ENCODE data around the gene TVP23A. TPM values are rescaled to one million over a fixed set of nuclear protein-coding genes. Genes with fewer than 3 reads are reported as not detected.

Gene TVP23A
- total and polyA plus RNA-seq, 8 donors: 0.05 to 0.34 (median 0.16) TPM; not detected in 3

DNA sequence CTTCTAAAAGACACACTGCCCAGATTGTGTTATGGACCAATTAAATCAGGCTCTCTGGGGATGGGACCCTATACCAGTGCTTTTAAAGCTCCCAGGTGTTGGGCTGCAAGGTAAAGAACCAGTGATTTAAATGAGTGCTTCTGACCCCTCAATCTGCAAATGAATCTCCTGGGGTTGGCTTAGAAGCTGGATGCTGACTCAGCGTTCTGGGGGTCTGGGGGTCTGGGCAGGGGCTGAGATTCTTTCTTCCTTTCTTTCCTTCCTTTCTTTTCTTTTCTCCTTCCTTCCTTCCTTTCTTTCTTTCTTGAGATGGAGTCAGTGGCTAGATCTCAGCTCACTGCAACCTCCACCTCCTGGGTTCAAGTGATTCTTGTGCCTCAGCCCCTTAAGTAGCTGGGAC, 2.0 kb upstream of the TVP23A start:
- Histone ChIP-seq H3K27ac (no peak overlapping the region), H3K27me3 (no peaks in the 10 kb centered on the region), H3K4me3 (no peak overlapping the region), H3K36me3 (no peaks in the 10 kb centered on the region), H3K9me3 (no peaks in the 10 kb centered on the region), H3K4me1 (peaks cover 8 to 22% (median 19%) of the 10 kb centered on the region in 3 donors)
- WGBS, 2 donors: 23 to 50% methylated on average over 1 of the region's 1 CpG
- intact Hi-C loops (cut with DNase I): no loop called here
- DNase-seq (no peak), FAIRE-seq (no peak), ATAC-seq (no peak)
- TF ChIP-seq, protein P1, sequence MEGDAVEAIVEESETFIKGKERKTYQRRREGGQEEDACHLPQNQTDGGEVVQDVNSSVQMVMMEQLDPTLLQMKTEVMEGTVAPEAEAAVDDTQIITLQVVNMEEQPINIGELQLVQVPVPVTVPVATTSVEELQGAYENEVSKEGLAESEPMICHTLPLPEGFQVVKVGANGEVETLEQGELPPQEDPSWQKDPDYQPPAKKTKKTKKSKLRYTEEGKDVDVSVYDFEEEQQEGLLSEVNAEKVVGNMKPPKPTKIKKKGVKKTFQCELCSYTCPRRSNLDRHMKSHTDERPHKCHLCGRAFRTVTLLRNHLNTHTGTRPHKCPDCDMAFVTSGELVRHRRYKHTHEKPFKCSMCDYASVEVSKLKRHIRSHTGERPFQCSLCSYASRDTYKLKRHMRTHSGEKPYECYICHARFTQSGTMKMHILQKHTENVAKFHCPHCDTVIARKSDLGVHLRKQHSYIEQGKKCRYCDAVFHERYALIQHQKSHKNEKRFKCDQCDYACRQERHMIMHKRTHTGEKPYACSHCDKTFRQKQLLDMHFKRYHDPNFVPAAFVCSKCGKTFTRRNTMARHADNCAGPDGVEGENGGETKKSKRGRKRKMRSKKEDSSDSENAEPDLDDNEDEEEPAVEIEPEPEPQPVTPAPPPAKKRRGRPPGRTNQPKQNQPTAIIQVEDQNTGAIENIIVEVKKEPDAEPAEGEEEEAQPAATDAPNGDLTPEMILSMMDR (IDR thresholded peaks at IDR 0.05): no peak

- Histone ChIP-seq H3K9me3 (no peaks in the 10 kb centered on the region), H3K36me3 (no peaks in the 10 kb centered on the region), H3K4me3 (no peak overlapping the region), H3K27me3 (no peaks in the 10 kb centered on the region), H3K27ac (no peak overlapping the region), H3K4me1 (no peaks in the 10 kb centered on the region)
- whole genome bisulfite sequencing, 2 donors: 100% methylated on average over 1 of the region's 1 CpG
- DNase-seq: no peak
- TF ChIP-seq, protein P1 (IDR thresholded peaks at IDR 0.05): no peak
- ATAC-seq: no peak
- FAIRE-seq: no peak
- intact Hi-C loops (cut with DNase I): no loop called here
Observed at GRCh38 chr16:10817514-10817913, 1.1 kb downstream of the TVP23A start.

DNA sequence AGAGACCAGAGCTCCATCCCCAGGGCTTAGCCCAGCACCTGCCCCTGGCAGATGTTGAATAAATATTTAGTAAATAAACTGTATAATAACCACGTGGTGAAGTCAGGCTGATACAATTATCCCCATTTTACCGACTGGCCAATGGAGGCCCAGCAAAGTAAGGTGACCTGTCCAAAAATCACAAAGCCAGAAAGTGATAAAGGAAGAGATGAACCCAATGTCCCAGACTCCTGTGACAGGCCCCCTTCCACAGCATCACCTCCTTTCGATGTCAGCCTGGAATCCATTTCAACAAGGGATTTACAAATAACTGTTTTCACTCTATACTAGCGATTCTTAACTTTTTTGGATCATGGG, 5.5 kb downstream of the TVP23A start:
- no peaks in the 10 kb centered on the region for H3K27me3 ChIP-seq
- TF ChIP-seq, protein P1 (IDR thresholded peaks at IDR 0.05): no peak
- H3K4me3 ChIP-seq: no peak overlapping the region
- no peaks in the 10 kb centered on the region for H3K36me3 ChIP-seq
- no peak for FAIRE-seq
- DNase-seq: no peak
- no peaks in the 10 kb centered on the region for H3K4me1 ChIP-seq
- 70 to 73% methylated on average over 4 of the region's 4 CpGs for WGBS, 2 donors
- ATAC-seq: no peak
- no peak overlapping the region for H3K27ac ChIP-seq
- intact Hi-C loops (cut with DNase I): no loop called here
- no peaks in the 10 kb centered on the region for H3K9me3 ChIP-seq

- H3K4me3 ChIP-seq: no peak overlapping the region
- H3K9me3 ChIP-seq: no peaks in the 10 kb centered on the region
- no peaks in the 10 kb centered on the region for H3K27me3 ChIP-seq
- FAIRE-seq (no peak), DNase-seq (no peak), ATAC-seq (no peak)
- H3K4me1 ChIP-seq: no peaks in the 10 kb centered on the region
- TF ChIP-seq, protein P1 (IDR thresholded peaks at IDR 0.05): no peak
- WGBS, 2 donors: 79 to 90% methylated on average over 6 of the region's 6 CpGs
- intact Hi-C loops (cut with DNase I): no loop called here
- no peak overlapping the region for H3K27ac ChIP-seq
- no peaks in the 10 kb centered on the region for H3K36me3 ChIP-seq
Observed at GRCh38 chr16:10812312-10813098, 6.1 kb downstream of the TVP23A start.

DNA sequence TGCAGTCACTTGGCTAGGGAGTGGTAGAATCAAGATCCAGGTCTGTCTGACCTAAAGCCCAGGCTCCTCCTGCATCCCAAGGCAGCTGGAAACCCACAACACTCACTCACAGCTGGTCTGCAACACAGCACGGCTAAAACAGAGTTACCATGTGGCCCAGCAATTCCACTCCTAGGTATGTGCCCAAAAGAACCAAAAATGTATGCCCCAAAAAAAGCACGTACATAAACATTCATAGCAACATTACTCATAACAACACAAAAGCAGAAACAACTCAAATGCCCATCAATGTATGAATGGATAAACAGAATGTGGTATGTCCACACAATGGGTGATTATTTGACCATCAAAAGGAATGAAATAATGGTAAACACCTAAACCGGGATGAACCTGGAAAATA, 8.9 kb downstream of the TVP23A start:
- no peak for FAIRE-seq
- TF ChIP-seq, protein P1 (IDR thresholded peaks at IDR 0.05): no peak
- H3K4me1 ChIP-seq: no peaks in the 10 kb centered on the region
- no peaks in the 10 kb centered on the region for H3K27me3 ChIP-seq
- no peak overlapping the region for H3K27ac ChIP-seq
- ATAC-seq: no peak
- H3K36me3 ChIP-seq: no peaks in the 10 kb centered on the region
- H3K4me3 ChIP-seq: no peak overlapping the region
- no peaks in the 10 kb centered on the region for H3K9me3 ChIP-seq
- DNase-seq: no peak
- intact Hi-C loops (cut with DNase I): no loop called here
- WGBS, 2 donors: 96% methylated on average over 3 of the region's 3 CpGs
